ENCODE results near the gene ITIH1.
"Not testable (repeated sequence)": the region's sequence is repeated elsewhere in the genome, so short reads cannot be mapped to it uniquely, and the experiment has no call there.

Gene ITIH1

DNA sequence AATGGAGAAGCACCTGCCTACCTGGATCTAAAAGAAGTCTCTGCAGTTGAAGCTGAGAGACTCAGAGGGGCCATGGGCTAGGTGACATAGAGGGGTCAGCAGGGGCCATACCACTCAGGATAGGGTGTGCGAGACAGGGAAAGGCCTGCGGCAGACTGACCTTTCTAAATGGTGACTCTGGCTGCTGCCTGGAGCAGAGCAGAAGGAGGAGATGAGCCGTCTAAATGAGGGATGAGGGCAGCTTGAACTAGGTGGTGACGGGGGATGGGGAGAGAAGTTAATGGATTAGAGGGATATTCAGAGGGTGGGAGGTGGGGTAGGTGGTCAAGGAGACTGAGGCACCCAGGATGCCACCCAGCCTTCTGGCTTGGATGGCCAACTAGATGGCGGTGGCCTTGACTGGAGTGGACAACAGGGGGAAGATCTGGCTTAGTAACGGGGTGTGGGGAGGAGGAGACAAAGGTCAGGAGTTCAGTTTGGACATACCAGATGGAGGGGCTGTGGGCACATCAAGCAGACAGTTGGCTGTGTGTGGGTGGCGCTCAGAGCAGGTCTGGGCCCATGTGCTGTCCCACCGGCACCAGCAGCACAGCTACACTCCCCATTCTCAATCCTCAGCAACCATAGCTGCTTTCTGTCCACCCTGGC is 3.2 kb upstream of the ITIH1 start:
- no peak for DNase-seq (ENCODE audit: low read depth)

DNA sequence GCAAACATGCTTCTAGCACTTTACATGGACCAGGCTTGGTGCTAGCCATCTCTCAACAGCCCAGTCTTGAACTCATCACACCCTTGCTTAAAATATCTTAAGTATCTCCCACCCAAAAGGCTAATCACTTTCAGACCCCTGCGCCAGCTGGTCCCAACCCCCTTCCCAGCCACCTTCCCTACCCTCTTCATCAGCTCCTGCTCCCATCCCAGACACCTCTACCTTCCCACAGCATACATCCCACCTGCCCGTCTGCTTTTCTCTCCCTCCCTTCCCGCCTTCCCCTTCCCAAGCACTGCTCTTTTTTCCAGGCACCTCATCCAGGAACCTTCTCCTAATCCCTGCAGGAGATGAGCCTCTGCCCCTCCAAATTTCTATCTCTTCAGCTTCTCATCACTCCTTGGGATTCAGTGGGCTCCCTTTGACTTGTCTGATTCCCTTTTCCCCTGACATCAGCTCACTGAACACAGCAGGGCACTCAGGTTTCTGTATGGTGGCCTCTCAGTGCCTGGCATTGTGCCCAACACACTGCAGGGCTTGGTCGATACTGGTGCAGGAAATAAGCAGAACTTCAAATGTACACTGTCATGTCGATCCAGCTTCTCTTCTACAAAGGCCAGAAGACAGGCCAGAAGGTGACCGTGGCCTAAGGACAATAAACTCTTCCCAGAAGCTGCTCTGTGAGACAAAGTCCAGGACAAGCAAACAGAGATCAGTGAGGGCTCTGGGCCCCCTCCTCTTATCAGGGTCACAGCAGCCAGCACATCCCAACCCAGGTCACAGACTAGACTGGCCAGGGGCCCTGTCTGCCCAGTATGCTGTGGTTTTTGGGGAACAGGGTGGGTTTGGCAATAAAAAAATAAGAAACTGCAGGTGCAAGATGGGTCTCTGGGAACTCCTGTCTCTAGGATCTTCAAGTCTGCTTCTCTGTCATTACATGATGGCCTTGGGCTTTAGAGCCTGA is 2.2 kb upstream of the ITIH1 start:
- DNase-seq (ENCODE audit: low read depth) = no peak

DNA sequence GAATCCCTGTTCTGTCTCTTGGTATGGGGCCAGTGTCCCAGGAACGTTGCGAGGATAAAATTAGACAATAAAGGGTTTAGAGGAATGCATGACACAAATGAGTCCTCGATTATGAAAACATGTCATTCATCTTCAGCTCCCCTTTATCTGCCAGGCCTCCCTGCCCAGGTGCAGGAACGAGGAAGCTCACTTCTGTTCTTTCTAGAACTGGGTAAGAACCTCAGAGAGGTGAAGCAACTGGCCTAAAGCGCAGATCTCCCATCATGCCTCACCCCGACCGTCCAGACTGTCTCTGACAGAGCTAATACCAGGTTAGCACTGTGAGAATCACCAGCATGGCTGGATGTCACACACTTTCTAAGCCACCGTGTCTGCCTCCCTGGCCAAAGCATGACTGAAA is 1.5 kb upstream of the ITIH1 start:
- no peak for DNase-seq (ENCODE audit: low read depth)

DNA sequence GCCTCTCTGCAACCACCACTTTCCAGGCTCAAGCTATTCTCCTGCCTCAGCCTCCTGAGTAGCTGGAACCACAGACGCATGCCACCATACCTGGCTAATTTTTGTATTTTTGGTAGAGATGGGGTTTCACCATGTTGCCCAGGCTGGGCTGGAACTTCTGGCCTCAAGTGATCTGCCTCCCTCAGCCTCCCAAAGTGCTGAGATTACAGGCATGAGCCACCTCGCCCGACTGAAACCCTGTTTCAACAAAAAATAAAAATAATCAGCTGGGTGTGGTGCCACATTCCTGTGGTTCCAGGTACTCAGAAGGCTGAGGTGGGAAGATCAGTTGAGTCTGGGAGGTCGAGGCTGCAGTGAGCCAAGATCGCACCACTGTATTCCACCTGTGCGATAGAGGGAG is 913 bp upstream of the ITIH1 start:
- DNase-seq (ENCODE audit: low read depth) = not testable (repeated sequence)

DNA sequence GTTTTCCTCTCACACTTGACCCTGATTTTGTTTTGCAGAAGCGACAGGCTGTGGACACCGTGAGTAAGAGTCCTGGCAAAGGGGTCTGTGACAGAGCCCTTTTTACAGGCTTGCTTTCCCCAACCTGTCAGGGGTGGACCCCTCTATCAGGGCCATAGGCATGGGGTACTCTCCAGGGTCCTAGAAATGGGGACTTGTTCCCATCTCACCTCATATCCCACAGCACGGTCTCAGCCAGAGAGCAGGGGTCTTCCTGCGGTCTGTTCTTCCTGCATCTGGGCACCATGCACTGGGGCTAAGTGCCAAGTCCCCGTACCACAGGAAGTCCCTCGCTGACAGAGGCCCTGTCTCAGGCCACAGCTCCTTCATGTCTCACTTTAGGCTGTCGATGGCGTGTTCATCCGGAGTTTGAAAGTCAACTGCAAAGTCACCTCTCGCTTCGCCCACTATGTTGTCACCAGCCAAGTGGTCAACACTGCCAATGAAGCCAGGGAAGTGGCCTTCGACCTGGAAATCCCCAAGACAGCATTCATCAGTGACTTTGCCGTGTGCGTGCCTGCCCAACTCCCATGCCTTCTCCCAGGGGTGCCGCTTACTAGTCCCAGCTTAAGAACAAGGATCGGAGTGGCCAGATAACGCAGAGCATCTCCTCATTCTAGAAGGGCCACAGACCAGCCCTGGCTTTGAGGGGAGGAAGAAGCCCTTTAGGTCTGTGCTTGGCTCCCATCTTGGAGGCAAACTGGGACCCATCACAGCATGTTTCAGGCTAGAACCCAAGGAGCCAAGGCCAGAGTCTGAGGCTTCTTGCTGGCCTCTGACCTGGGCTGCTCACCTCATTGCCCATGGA is 783 bp downstream of the ITIH1 start:
- no peak for DNase-seq (ENCODE audit: low read depth)

DNA sequence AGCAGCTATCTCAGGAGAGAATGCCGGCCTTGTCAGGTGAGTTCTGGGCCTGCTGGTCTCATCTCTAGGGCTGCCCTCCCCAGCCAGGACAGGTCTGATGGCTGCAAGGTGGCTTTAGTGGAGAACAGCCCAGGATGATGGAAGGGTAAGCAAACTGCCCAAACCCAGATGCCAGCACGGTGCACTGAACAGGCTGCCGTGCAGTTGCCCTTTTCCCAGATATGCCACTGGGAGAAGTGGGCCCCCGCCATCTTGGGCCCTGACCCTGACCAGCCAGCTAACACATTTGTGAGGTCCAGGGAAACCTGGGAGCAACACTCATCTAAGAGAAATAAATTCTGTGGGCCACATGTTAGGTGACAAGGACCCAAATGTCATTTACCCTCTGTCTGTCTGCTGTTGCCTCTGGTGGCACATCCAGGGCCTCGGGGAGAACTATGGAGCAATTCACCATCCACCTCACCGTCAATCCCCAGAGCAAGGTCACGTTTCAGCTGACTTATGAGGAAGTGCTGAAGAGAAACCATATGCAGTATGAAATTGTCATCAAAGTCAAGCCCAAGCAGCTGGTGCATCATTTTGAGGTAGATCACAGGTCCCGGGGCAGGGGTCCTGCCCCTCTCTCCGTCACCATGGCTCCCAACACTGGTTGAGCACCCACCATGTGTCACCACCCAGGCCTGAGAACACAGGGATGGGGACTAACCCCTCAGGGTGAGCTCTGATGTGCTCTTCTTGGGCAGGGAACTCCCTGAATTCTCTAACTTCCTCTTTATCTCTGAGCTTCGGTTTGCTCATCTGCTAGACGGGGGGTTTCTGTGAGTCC is 1.8 kb downstream of the ITIH1 start:
- DNase-seq (ENCODE audit: low read depth) = no peak

DNA sequence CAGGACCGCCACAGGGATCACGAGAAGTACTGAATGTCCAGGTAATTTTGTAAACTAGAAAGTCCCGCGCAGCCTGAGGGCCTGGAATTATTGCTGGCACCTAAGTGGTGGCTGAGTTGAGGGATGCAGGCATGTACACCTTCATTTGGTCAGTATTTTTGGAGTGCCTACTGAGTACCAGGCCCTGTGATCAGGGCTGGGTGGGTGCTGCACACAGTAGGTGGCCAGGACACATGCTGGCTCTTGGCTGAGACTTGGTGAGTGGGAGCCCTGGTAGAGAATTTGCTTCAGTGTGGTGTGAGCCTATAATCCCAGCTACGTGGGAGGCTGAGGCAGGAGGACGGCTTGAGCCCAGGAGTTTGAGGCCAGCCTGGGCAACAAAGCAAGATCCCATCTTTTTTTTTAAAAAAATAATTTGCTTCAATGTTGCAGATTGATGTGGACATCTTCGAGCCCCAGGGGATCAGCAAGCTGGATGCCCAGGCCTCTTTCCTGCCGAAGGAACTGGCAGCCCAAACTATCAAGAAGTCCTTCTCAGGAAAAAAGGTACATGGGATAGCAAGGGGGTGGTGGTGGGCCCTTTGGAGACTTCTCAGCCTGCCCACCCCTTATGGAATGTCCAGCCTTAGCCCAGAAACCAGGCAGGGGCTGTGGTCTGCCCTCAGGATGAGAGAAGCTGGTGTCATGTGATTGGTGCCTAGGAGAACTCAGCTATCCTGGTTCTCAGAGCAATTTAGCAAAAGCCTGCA is 2.6 kb downstream of the ITIH1 start:
- DNase-seq (ENCODE audit: low read depth) = no peak

DNA sequence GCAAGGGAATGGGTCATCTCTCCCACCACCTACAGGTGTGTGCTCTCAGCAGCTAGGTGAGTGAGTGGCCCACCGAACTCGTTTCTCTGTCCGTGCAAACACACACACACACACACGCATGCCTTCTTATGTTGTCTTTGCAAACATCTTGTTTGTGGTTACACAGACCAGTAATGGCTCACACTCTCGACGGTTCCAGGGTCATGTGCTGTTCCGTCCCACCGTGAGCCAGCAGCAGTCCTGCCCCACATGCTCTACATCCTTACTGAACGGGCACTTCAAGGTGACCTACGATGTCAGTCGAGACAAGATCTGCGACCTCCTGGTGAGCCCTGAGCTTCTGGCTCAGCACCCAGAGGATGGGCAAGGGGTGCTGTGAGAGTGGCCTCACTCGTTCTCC is 4.3 kb downstream of the ITIH1 start:
- DNase-seq (ENCODE audit: low read depth) = no peak

DNA sequence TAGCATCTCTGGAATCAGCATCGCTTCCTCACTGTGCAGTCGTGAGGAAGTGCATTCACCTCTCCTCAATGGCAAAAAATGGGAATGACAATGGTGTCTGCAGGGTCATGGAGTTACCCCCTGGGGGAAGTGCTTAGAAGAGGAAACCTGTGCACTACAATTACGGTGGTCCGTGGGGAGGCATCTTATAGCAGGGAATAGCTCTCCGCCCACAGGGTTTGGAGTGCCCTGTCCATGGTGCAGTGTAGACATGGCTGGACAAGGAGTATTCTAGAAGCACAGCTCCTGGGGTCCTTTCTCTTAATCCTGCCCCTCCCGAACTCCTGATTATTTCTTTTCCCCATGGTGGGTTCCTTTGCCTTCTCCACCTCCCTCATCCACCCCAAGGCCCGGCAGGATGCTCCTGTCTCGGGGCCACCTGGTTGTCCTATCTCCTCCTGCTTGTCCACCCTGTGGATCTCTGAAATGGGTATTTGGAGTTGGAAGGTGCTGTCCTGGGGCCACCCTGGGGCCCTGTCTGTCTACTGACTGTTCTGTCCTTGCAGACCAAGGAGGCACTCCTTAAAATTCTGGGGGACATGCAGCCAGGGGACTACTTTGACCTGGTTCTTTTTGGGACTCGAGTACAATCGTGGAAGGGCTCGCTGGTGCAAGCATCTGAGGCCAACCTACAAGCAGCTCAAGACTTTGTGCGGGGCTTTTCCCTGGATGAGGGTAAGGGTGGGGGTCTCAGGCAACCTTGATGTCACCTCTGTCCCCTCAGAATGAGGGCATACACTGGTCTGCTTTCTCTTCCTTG is 5.2 kb downstream of the ITIH1 start:
- no peak for DNase-seq (ENCODE audit: low read depth)

DNA sequence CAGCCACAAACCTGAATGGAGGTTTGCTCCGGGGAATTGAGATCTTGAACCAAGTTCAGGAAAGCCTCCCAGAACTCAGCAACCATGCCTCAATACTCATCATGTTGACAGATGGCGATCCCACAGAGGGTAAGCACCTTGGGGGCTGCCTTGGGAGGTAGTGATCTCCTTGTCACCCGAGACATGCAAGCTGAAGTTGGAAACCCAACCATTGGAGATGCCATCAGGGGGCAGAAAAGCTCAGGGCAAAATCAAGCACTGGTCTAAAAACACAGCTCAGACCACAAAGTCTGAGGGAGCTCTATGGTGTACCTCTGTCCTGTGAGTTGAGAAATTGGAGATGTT is 5.8 kb downstream of the ITIH1 start:
- no peak for DNase-seq (ENCODE audit: low read depth)

DNA sequence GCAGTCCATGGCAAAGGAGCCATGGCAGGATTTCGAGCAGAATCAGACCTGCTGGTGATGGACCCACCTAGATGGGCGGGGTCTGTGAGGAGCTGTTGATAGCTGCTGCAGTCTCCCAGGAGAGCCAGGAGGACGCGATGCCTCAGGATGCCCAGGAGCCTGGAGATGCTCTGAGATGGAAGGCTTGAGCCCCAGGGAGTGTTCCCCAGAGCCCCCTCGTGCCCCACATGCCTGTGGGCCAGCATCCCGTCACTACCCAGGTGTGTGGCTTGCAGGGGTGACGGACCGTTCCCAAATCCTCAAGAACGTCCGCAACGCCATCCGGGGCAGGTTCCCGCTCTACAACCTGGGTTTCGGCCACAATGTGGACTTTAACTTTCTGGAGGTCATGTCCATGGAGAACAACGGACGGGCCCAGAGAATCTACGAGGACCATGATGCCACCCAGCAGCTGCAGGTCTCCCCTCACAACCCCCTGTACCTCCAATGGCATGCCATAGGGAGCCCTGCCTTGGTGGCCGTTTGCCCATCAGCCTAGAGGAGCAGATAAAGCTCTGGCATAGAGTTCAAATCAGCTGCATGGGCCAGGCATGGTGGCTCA is 6.7 kb downstream of the ITIH1 start:
- no peak for DNase-seq (ENCODE audit: low read depth)

DNA sequence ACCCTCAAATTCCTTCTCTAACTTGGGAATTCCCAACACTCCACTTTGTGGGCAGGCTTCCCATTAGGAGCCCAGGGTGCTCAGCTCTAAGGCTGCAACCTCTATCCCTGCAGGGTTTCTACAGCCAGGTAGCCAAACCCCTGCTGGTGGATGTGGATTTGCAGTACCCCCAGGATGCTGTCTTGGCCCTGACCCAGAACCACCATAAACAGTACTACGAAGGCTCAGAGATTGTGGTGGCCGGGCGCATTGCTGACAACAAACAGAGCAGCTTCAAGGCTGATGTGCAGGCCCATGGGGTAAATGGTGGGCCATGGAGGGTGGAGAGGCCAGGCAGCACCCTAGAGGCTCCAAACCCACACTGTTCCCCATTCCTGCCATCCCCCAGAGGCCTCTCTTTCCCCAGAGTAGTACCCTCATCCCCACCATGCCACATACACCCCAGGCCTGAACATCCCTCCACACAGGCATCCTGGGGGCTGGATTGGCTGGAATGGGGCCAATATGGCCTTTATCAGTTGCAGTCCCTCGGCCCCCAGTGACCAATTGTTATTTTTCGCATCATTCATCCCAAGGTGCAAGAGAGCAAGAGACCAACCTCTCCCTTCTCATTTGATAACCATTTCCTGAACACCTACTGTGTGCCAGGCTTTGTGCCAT is 7.7 kb downstream of the ITIH1 start:
- no peak for DNase-seq (ENCODE audit: low read depth)

DNA sequence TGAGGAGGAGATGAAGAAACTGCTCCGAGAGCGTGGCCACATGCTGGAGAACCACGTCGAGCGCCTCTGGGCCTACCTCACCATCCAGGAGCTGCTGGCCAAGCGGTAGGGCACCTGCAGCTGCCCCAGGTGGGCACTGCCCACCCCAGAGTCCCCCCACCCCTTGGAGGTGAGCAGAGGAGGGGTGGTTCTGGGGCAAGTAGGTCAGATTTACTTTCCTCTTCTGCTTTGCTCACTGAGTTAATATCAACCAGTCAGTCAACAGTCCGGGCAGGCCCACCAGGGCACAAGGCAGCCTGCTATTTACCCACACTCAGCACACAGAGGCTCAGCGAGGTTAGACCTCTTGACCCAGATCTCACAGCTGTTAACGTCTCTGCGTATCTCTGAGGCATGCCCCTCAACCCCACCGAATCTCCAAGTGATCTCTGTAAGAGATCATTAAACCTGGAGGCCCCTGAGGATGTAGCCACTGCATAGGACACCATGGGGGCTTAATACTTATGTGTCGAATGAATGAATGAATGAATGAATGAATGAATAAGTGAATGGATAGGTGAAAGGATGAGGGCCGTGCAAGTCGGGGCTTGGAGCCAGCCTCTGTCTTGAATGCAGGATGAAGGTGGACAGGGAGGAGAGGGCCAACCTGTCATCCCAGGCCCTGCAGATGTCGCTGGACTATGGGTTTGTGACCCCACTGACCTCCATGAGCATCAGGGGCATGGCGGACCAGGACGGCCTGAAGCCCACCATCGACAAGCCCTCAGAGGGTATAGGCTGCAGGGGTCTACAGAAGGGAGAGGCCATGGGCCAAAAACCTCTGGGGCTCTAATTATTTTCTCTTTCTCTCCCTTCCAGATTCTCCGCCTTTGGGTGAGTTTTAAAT is 9.2 kb downstream of the ITIH1 start:
- DNase-seq (ENCODE audit: low read depth) = no peak

DNA sequence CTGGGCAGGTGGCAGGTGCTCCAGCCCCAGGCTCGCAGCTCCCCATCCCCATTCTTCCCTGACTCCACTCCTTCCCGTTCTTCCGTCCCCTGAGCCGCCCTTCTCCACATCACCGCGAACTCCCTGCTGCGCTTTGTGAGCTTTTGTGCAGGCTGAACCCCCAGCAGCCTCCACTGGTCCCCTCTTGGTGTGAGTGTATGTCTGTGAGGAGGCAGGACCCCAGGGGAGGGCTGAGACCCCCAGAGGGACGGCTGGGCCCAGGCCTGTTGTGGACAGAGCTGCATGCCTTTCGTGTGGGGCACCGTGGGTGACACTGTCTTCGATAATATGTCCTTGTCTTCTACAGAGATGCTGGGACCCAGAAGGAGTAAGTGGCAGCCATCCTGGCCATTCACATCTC is 9.8 kb downstream of the ITIH1 start:
- DNase-seq (ENCODE audit: low read depth) = no peak

DNA sequence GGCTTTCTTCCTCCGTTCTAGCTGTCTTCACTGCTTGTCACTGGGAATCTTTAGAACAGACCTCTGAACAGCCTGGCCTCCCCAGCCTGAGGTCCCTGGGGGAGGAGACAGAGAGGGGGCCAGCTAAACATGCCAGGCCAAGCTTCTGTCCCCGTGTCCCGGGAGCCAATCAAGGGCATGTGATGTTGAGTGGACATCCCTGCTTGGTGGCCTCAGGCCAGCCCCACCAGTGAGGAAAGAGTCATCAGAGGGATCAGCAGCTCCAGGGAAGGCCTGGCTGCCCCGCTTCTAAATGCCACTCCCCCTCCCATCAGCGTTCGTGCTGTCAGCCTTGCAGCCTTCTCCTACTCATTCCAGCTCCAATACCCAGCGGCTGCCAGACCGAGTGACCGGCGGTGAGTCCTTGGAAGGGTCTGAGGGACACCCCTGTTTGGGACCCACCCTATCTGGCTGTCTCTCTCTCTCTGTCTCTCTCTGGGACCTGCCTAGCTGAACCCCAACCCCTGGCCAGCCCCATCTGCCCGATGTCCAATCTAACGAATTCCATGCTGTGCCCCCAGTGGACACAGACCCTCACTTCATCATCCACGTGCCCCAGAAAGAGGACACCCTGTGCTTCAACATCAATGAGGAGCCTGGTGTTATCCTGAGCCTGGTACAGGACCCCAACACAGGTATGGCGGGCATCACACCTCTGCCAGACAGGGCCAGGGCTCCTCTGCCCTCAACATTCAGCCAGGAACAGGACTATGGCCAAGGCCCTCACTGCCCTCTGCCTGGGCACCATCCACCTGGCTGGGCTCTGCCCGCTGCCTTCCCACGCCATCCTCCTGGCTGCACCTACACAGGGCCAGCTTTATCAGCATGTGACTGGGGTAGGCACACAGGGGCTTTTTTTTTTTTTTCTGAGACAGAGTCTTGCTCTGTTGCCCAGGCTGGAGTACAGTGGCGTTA is 10.6 kb downstream of the ITIH1 start:
- no peak for DNase-seq (ENCODE audit: low read depth)

DNA sequence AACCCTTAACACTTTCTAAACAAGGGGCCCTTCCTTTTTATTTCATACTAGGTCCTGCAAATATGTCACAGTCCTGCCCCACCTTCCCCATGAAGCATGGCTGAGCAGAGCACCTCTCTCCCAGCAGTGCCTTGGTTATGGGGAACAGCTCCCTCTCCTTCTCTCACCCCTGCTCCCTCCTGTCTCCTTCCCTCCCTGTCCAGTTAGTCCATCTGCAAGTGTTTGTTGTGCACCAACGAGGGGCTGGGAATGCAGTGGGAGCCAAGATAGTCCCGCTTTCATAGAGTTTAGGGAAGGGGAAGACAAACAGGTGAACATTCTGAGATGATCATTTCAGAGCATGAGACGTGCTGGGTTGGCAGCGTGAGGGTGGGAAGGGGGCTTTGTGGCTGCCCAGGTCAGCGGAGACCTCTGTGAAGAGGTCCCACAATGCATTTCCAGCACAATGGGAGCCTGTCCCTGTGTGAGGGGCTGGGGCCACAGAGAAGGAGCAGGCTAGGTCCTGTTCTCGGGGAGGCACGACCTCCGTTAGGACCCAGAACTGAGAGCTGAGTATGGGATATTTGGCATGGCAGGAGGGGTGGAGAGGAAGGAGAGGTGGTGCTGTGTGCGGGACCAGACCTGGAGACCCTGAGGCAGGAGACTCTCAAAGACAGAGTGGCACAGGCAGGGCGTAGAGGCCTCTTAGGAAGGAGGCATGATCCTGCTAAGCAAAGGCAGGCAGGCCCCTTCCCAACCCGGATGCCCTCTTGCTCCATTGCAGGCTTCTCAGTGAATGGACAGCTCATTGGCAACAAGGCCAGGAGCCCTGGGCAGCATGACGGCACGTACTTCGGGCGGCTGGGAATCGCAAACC is 11.7 kb downstream of the ITIH1 start:
- DNase-seq (ENCODE audit: low read depth) = no peak
